GM21423 (cell line): ENCODE measurements around the gene CLEC18A.
"Not testable (repeated sequence)": the region's sequence is repeated elsewhere in the genome, so short reads cannot be mapped to it uniquely, and the experiment has no call there.

Experiments
- ATAC-seq: cut with Tn5 transposase; IDR thresholded peaks from one replicate; pipeline ENCODE4 v1.9.1; 2021; ENCODE audit warnings: mild to moderate bottlenecking, moderate library complexity; ENCODE audit not compliant: unreplicated experiment

The CLEC18A gene

DNA sequence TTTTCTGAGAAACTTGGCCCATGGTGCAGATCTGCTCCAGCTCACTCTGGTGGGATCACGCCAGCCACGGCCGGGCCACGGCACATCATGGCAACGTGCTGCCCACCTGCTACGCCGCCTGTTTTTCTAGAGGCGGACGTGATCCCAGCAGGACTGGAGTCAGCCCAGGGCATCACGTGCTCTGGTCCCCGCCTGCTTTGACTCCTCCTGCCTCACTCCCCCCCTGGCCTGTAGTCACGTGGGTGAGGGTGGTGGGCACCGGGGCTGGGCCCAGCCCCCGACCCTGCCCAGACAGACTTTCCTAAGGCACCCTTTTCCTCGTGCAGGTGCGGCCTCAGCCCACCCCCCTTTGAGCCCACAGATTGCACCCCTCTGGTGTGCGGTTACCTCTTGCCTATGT lies 723 bp upstream of the CLEC18A start:
- not testable (repeated sequence) for ATAC-seq

DNA sequence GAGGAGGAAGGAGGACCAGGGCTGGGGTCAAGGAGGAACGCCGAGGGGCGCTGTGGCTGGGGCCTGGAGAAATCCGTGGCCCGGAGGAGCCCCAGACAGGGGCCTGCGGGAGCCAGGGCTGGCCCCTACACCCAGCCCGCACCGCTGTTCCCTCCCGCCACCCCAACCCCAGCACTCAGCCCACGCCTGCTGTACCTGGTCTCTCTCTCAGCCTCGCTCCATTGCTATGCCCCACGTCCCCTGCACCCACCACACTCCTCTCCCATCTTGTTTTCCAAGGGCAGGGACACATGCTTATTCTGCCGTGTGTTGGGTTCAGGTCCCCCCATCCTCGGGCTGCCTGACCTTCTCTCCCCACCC lies 518 bp downstream of the CLEC18A start:
- ATAC-seq = not testable (repeated sequence)

DNA sequence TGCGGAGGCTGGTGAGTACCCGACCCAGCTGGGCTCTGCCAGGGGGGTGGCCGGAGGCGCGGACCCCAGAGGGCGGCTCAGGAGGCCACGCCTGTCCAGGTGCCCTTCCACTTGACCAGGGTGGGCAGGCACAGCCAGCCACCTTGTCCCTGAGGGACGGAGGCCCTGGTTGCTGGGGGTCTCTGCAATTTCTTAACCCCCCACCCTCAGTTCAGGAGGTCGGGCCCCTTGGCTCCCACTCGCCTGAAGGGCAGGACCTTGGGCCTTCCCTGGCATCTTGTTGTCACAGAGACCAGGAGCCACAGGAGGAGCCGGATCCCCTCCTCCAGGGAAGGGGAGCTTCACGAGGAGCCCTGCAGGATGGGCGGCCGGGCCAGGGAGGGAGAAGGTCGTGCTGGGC lies 982 bp downstream of the CLEC18A start:
- ATAC-seq = not testable (repeated sequence)

DNA sequence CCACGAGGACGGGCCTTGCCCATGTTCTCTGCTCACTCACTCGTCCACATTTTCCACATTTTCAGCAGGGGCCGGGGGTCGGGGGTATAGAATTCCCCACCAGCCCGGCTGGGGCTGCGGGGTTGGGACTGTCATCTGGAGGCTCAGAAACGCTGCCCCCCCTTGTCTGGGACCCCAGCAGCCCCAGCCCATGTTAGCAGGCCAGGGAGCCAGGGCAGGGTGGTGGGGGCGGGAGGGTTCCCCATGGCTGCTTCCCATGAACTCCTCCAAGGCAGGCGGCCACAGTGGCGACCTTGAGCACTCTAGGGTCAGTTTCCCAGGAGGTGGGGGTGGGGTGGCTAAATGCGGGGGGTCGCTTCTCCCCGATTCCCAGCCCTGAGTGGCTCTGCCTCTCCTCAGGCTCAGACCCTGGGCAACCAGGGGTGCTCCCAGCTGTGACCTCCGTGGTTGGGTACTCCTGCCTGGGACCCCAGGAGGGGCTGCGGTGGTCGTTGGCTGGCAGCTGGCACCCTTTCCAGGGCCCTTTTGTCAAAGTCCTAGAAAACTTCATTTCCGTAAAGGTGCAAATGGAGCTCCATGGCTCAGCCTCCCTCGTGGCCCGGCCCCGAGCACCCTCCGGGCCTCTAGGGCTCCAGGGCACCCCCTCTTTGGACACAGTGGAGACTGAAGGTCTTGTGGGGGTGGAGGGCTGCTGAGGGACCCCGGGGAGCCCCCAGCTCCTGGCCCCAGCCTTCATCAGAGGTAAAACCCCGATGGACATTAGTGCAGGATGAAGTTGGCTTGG lies 1.6 kb downstream of the CLEC18A start:
- not testable (repeated sequence) for ATAC-seq

DNA sequence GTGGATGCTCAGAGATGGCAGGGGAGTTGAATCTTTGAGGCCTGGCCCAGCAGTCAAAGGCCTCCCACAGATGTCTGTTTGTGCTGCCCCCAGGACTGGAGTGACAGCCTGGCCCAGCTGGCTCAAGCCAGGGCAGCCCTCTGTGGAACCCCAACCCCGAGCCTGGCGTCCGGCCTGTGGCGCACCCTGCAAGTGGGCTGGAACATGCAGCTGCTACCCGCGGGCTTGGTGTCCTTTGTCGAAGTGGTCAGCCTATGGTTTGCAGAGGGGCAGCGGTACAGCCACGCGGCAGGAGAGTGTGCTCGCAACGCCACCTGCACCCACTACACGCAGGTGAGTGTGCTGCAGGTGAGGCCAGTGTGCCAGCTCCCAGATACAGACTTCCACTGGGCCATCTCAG lies 3.1 kb downstream of the CLEC18A start:
- ATAC-seq = not testable (repeated sequence)

DNA sequence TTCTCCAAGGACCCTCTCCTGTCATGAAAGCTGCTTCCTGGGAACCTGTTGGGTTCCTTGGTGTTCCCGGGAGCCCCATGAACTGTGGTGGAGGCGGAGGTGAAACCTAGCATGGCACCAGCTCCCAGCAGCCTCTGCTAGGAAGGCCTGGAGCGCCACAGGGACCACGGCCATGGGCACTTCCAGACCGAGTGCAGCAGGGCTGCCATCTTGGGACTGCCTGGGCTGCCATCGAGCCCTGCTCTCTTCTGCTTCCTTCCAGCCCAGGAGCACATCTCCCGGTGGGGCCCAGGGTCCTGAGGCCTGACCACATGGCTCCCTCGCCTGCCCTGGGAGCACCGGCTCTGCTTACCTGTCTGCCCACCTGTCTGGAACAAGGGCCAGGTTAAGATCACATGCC lies 12.2 kb downstream of the CLEC18A start:
- ATAC-seq = not testable (repeated sequence)

DNA sequence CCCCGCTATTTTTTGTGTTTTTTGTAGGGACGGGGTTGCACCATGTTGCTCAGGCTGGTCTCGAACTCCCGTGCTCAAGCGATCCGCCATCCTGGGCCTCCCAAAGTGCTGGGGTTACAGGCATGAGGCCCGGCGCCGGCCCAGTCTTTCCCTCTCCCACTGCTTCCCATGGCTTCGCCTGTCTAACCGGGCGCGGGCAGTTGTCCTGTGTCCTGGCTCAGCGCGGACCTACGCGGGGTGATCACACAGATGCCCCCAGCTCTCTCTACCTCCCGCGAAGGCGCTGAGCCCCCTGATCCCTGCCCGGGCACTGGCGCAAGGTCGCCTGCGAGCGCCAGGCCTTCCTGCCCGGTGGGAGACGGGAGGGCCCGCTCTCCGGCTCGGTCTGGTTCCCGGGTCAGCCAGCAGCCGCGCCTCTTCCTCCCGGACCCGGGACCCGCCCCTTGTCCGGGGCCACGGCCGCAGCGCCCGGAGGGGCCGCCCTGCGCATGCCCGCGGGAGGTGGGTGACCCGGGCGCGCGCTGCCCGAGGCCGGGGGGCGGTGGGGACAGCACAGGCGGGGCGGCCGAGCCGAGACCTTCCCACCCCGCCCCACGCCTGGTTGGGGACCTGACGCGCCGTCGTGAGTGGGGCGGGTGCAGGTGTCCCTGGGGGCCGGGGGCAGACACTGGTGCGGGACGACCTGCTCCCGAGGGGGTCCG lies 14.0 kb downstream of the CLEC18A start:
- not testable (repeated sequence) for ATAC-seq

DNA sequence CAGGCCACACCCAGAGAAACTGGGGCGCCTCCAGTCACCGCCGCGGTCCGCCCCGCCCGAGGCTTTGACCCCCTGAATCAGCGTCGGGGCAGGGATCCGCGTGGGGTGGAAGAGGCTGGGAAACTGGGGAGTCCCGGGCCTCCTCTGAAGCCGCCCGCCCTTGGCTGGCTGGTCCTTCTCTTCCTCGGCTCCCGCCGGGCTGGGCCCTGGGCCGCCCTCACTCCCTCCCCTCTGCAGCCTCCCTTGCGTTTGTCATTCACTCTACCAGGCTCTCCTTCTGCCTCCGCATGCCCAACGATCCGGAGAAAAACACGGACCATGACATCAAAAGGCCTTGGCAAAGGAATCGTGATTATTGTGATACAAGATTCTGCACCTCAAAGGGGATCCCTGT lies 14.5 kb downstream of the CLEC18A start:
- ATAC-seq = not testable (repeated sequence)

DNA sequence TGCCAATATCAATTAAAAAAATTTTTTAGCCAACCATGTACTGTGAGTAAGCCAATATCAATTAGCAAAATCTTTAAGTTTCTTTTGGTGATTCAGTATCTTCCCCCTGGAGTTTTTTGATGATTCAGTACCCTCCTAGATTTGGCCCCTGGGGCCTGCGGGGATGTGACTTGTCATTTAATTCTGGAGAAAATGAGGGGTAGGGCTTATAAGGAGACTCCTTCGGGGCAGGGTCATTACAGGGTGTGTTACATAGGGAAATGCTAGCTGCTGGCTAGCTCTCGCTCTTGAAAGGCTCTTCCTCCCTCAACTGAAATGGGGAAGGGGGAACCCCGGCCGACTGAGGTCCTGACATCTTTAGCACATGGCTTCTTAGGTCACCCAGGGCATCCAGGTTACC lies 16.6 kb downstream of the CLEC18A start:
- ATAC-seq = not testable (repeated sequence)

DNA sequence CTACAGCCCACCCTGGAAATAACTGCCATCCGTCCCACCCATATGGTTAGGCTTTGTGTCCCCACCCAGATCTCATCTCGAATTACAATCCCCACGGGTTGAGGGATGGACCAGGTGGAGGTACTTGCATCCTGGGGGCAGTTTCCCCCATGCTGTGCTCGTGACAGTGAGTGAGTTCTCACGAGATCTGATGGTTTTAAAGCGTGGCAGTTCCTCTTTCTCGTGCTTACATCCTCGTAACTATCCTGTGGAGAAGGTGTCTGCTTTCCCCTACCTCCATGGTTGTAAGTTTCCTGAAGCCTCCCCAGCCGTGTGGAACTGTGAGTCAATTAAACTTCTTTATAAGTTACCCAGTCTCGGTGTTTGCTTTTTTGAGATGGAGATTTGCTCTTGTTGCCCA lies 17.0 kb downstream of the CLEC18A start:
- ATAC-seq = not testable (repeated sequence)

DNA sequence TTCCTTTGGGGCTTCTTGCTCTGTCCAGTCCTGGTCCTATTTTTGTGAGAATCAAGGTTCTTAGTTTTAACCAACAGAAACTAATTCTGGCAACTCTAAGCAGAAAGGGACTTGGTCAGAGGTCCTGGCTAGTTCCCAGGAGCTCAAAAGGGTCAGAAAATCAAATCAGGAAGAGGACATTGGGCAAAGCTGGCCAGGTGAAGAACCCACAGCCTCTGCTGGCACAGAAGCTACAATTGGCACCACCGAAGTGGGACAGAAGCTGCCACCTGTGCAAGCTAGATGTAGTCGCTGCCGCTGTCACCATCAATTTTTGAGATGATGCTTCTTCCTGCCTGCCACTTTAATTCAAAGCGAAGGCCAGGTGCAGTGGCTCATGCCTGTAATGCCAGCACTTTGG lies 18.5 kb downstream of the CLEC18A start:
- not testable (repeated sequence) for ATAC-seq

DNA sequence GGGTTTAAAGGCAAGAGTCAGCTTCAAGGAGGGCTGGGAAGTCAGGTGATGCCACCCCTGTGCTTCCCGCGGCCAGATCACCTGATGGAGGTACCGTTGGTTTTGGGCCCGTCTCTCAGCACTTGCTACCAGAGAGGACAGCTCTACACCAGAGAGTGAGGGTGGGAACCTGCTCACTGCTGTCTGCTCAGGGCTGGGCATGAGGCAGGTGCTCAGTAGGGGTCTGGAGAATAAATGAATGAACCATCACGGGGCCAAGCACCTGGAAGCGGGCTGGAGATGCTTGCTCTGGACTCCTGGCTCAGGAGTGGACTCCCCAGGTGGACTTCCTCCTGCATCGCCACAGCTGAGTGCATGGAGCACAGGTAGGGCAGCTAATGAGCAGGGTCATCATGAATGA lies 21.0 kb downstream of the CLEC18A start:
- not testable (repeated sequence) for ATAC-seq

DNA sequence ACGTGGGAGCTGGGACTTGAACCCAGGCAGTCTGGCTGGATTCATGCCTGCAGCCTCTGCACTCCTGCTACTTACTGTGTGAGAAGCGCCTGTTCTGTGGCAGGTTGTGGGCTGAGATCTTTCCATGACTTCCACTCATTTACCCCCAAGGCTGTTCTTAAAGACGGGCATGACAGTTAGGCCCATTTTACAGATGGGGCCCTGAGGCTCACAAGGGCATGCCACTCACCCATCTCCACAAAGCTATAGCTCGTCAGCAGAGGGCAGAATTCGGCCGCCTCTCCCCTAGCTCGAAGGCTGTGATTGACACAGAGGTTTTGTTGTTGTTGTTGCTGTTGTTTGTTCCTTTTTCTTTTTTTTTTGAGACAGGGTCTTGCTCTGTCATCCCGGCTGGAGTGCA lies 21.8 kb downstream of the CLEC18A start:
- ATAC-seq = not testable (repeated sequence)

DNA sequence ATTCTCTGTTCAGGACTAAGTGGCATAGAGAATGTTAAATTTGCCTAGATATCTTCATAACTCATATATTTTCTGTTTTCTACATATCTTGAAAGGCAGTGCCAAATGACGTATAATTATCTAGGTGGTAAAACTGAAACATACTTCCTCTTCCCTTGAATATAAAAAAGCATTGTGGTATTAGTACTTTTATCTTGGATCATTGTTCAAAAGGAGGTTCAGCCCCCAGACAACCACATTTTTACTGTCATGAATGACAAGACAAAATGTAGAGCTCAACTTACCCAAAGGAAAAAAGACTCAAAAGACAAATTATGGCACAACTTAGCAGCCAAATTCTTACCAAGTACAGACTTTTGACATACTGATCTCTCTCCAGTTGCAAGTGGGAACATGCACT lies 34.1 kb downstream of the CLEC18A start:
- not testable (repeated sequence) for ATAC-seq

DNA sequence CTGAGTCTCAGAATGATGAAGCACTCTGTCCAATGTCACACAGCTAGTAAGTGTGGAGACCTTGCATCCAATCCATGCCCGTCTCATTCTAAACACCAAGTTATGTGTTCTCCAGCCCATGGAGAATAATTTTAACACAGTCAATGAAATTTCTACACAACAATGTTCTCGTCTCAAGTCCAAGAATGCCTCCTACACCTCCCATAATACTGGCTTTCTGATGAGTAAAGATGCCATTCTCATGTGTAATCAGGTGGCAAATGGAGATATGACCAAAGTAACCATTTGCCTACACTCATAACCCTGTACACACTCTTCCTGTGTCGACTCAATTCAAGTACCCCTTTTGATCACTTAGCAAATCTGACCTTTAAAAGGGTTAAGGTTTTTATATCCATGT lies 46.8 kb downstream of the CLEC18A start:
- ATAC-seq = not testable (repeated sequence)

DNA sequence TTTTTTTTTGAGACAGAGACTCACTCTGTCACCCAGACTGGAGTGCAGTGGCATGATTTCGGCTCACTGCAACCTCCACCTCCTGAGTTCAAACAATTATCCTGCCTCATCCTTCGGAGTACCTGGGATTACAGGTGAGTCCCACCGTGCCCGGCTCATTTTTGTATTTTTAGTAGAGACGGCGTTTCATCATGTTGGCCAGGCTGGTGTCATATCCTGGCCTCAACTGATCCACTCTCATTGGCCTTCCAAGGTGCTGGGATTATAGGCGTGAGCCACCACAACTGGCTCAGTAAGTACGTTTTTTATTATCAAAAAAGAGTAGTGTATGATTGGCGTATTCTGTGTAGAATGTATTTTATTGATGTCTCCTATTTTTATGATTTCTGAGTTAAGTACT lies 48.7 kb downstream of the CLEC18A start:
- ATAC-seq = not testable (repeated sequence)

DNA sequence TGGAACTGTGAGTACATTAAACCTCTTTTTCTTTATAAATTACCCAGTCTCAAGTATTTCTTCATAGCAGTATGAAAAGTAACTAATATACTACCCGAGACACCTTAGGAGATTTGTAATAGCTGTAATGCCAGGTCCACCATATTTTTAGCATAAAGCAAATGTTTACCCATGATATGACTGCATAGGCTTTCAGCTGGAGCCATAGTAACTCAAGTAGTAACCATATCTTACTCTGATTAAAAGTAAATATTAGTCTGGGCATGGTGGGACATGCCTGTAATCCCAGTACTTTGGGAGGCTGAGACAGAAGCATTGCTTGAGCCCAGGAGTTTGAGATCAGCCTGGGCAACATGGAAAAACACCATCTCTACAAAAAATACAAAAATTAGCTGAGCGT lies 52.4 kb downstream of the CLEC18A start:
- not testable (repeated sequence) for ATAC-seq

DNA sequence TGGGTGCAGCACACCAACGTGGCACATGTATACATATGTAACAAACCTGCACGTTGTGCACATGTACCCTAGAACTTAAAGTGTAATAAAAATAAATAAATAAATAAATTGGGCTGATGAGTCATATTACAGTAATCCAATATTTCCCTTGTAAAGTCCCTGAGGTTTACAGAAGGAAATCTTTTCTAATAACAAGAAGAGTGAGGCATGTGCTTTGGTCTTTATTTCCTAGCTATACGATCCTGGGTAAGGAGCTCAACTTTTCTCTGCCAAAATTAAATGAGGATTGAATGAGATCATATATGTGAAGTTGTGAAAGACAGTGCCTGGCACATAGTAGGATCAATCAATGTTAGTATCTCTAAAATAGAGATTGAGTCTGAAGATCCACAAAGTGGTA lies 57.5 kb downstream of the CLEC18A start:
- not testable (repeated sequence) for ATAC-seq

DNA sequence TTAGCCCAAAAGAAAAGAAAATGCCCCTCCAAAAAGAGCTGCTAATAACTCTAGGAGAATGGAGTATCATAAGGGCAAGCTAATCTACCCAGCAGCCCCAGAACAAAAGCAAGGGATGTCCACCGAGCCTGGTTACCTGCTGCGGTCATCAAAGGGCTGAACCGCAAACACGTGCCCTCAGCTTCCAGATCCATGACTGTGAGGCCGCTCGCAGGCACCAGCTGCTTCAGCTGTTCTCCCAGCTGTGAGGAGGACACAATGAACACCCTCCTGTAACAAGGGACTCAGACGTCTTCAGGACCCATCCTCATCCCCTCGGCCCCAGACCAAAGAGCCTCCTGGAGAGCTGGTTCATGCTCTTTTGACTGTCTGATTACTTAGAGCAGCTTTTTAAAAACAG lies 59.5 kb downstream of the CLEC18A start:
- not testable (repeated sequence) for ATAC-seq

DNA sequence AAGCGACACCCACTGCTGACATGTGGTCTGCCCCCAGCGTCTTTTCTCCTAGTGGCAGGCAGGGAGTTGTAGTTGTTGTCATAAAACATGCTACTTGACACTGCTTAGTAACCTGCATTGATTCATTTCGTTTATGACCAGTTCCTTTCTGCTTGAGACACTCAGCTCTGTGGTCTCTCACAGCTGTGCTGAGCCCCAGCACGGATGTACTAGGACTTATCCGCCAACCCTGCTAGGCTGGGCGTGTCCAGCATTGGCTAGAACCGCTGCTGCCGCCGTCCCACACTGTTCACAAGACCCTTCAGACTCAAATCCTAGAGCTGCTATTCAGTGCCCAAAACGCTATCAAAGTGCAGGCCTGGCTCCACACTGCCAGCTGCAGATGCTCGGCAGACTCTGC lies 60.0 kb downstream of the CLEC18A start:
- not testable (repeated sequence) for ATAC-seq

DNA sequence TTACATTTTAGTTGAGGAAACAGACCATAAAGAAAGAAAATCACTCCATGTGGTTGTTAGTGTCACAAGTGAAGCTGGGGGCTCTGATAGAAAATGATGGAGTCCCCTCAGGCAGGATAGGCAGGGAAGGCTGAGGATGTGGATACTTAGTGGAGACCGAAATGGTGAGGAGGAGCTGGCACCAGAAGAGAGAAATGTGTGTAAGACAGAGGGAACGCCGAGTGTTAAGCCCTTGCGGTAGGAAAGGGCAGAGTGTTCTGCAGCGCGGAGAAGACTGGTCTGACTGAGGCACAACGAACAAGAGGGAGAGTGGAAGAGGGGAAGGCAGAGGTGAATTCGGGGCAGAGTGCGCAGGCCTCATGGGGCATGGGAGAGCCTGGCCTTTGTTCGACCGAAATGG lies 61.2 kb downstream of the CLEC18A start:
- ATAC-seq = not testable (repeated sequence)

DNA sequence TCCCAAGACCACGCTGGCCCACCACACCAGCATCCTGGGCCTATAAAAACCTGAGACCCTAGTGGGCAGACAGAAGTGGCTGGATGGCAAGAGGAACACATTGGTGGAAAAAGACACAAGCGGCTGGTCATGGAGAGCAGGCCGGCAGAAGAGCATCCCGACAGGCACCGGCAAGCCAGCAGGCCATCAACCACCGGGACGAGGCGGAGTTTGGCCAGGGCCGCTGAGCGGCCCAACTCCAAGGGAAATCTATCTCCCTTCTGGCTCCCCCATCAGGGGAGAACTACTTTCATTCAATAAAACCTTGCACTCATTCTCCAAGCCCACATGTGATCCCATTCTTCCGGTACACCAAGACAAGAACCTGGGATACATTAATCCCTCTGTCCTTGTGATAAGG lies 61.8 kb downstream of the CLEC18A start:
- ATAC-seq = not testable (repeated sequence)
